Adipocyte (in vitro differentiated cells): ENCODE results near the gene DEFB121.

Experiments
- DNase-seq: peaks from one replicate; pipeline ENCODE4 v3.0.0-alpha.2; 2015; ENCODE audit warnings: low read depth
- H3K27me3 ChIP-seq: replicated peaks from 2 replicates; pipeline ENCODE4 v1.7.0; 2013; ENCODE audit warnings: mild to moderate bottlenecking, low read length, moderate library complexity; ENCODE audit not compliant: control insufficient read depth, insufficient read depth
- H3K36me3 ChIP-seq: 2 replicates; pipeline ENCODE4 v1.7.0; 2013; ENCODE audit warnings: low read length, mild to moderate bottlenecking, moderate library complexity; ENCODE audit not compliant: control insufficient read depth, insufficient read depth, severe bottlenecking
- H3K4me1 ChIP-seq: 2 replicates; pipeline ENCODE4 v1.7.0; 2013; ENCODE audit warnings: mild to moderate bottlenecking, low read length, moderate library complexity; ENCODE audit not compliant: control insufficient read depth, insufficient read depth
- H3K4me3 ChIP-seq: 2 replicates; pipeline ENCODE4 v1.7.0; 2013; ENCODE audit warnings: mild to moderate bottlenecking, low read length, moderate library complexity
- H3K9ac ChIP-seq: 2 replicates; pipeline ENCODE4 v1.7.0; 2013; ENCODE audit warnings: mild to moderate bottlenecking, low read length, moderate library complexity
- H3K9me3 ChIP-seq: 2 replicates; pipeline ENCODE4 v1.7.0; 2013; ENCODE audit warnings: mild to moderate bottlenecking, low read length, moderate library complexity; ENCODE audit not compliant: control insufficient read depth

DEFB121 gene

DNA sequence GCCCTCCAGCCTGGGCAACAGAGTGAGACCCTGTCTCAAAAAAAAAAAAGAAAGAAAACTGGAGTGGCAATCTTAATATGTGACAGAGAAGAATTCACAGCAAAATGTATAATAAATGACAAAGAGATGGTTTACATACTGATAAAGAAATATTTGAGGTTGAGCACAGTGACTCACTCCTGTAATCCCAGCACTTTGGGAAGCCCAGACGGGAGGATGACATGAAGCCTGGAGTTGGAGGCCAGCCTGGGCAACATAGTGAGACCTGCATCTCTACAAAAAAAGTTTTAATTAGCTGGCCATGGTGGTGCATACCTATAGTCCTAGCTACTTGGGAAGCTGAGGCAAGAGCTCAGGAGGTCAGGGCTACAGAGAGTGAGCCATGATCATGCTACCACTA is 50.0 kb downstream of the DEFB121 start:
- Histone ChIP-seq H3K4me1 (no peaks in the 10 kb centered on the region), H3K9me3 (no peaks in the 10 kb centered on the region), H3K27me3 (no peaks in the 10 kb centered on the region), H3K9ac (no peak overlapping the region), H3K36me3 (no peaks in the 10 kb centered on the region), H3K4me3 (no peak overlapping the region)
- no peak for DNase-seq
